ENCODE results near the gene C1QTNF8. TPM values are rescaled to one million over a fixed set of nuclear protein-coding genes. Genes with fewer than 3 reads are reported as not detected.

The C1QTNF8 gene
- total and polyA plus RNA-seq, 2 of the 8 experiments (the other 6 are each of a cell fraction or from before 2014, with no cell fraction given), result not detected

GRCh38 chr16:1126586-1126985 is 30.5 kb upstream of the C1QTNF8 start:
- Histone ChIP-seq H2BK12ac (ENCODE audit: low read depth, low read length) (no peak overlapping the region), H2AFZ (ENCODE audit: low read length) (no peak overlapping the region), H2BK5ac (ENCODE audit: low read depth, low read length) (no peak overlapping the region), H4K8ac (ENCODE audit: extremely low read depth, insufficient read depth, low read length) (peak overlapping the region; percentile 45; the same call in 1 of the 2 replicates), H3K79me2 (ENCODE audit: control insufficient read depth in 1 of 2, insufficient read depth in 2 of 2, low read length in 2 of 2) (no peaks in the 10 kb centered on the region), H2BK20ac (ENCODE audit: low read length) (no peak overlapping the region), H3K36me3 (ENCODE audit: control insufficient read depth in 2 of 4, insufficient read depth in 4 of 4, low read length in 3 of 4) (no peaks in the 10 kb centered on the region), H3K4me1 (replicated peaks in 1 of 4; ENCODE audit: control insufficient read depth in 3 of 4, insufficient read depth in 4 of 4, low read length in 3 of 4) (peaks cover 0 to 6% (median 0%) of the 10 kb centered on the region in 4 experiments; a peak in 2 of 7 replicates), H3K27me3 (replicated peaks in 1 of 4; ENCODE audit: control insufficient read depth in 3 of 4, extremely low read depth in 1 of 4, insufficient read depth in 3 of 4, low read length in 3 of 4) (no peaks in the 10 kb centered on the region), H3K4ac (replicated peaks; ENCODE audit: insufficient read length, low read depth, low read length) (no peak overlapping the region), H2BK120ac (replicated peaks; ENCODE audit: low read depth, low read length) (no peak overlapping the region), H3K79me1 (ENCODE audit: low read depth, low read length) (no peaks in the 10 kb centered on the region), H3K23ac (ENCODE audit: insufficient read length) (no peak overlapping the region), H3K18ac (ENCODE audit: extremely low read depth, low read length) (peak overlapping the region; percentile 48; the same call in 1 of the 2 replicates), H3K9ac (replicated peaks in 1 of 4; ENCODE audit: extremely low read depth in 1 of 4, low read depth in 3 of 4, low read length in 3 of 4) (no peak overlapping the region), H3K27ac (ENCODE audit: low read depth, low read length) (no peak overlapping the region), H3K56ac (replicated peaks; ENCODE audit: insufficient read length, low read depth, low read length) (no peak overlapping the region), H3K4me3 (ENCODE audit: extremely low read depth in 1 of 4, insufficient read depth in 2 of 4, low read depth in 3 of 4, low read length in 4 of 4) (no peak overlapping the region), H4K20me1 (replicated peaks in 1 of 2; ENCODE audit: control insufficient read depth in 1 of 2, insufficient read depth in 2 of 2, low read length in 2 of 2) (no peaks in the 10 kb centered on the region), H4K91ac (replicated peaks; ENCODE audit: insufficient read length, low read length) (no peak overlapping the region), H2BK15ac (ENCODE audit: low read length) (0 out of 2 replicates have a peak overlapping the region, but pooled peaks have one; percentile 46), H3K23me2 (ENCODE audit: low read depth, low read length) (no peaks in the 10 kb centered on the region), H3K9me3 (ENCODE audit: insufficient read depth in 2 of 2, low read depth in 1 of 2, low read length in 1 of 2) (no peaks in the 10 kb centered on the region), H3K4me2 (ENCODE audit: insufficient read depth in 1 of 2, low read depth in 2 of 2, low read length in 2 of 2) (no peak overlapping the region), H2AK5ac (ENCODE audit: low read depth, low read length) (no peak overlapping the region), H4K5ac (ENCODE audit: insufficient read length, low read depth, low read length) (no peak overlapping the region), H3K14ac (ENCODE audit: insufficient read length) (no peak overlapping the region)
- TF ChIP-seq, protein P1, sequence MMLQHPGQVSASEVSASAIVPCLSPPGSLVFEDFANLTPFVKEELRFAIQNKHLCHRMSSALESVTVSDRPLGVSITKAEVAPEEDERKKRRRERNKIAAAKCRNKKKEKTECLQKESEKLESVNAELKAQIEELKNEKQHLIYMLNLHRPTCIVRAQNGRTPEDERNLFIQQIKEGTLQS (IDR thresholded peaks at IDR 0.05; ENCODE audit: insufficient read depth, low read depth, low read length), result no peak
- no peak for TF ChIP-seq FOSL1 (IDR thresholded peaks at IDR 0.05; ENCODE audit: insufficient read depth, low read depth, low read length)
- no peak for TF ChIP-seq TAF7 (optimal IDR thresholded peaks at IDR 0.05; ENCODE audit: borderline replicate concordance, low read depth, low read length)
- no peak for TF ChIP-seq CEBPB (IDR thresholded peaks at IDR 0.05; ENCODE audit: low read depth, low read length)
- no peak for TF ChIP-seq CHD1 (IDR thresholded peaks at IDR 0.05; ENCODE audit: low read depth, low read length)
- TF ChIP-seq CTCF (IDR thresholded peaks at IDR 0.05; ENCODE audit: control extremely low read depth in 1 of 3, insufficient read depth in 1 of 3, low read depth in 1 of 3, low read length in 3 of 3), result no peak
- TF ChIP-seq NANOG (IDR thresholded peaks at IDR 0.05; ENCODE audit: insufficient read depth, low read depth, low read length, poor library complexity, severe bottlenecking), result no peak
- no peak for TF ChIP-seq BACH1 (IDR thresholded peaks at IDR 0.05; ENCODE audit: low read length)
- TF ChIP-seq KDM4A (IDR thresholded peaks at IDR 0.05; ENCODE audit: low read depth, low read length, severe bottlenecking), result no peak
- TF ChIP-seq, protein P2, sequence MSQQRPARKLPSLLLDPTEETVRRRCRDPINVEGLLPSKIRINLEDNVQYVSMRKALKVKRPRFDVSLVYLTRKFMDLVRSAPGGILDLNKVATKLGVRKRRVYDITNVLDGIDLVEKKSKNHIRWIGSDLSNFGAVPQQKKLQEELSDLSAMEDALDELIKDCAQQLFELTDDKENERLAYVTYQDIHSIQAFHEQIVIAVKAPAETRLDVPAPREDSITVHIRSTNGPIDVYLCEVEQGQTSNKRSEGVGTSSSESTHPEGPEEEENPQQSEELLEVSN (IDR thresholded peaks at IDR 0.05), result no peak
- POLR2A ChIA-PET (ENCODE audit: partially characterized antibody), result interaction anchor here (0.9 kb wide), 1 partner anchor 25 kb away, joined by 3 read pairs; no protein-coding TSS in a partner anchor
- FAIRE-seq, result no peak
- WGBS, 2 experiments (ENCODE audit: extremely low coverage in 1 of 2, insufficient coverage in 1 of 2, insufficient read length in 1 of 2, insufficient replicate concordance in 2 of 2, low coverage in 1 of 2, low lambda C conversion rate in 2 of 2, missing lambda C conversion rate in 1 of 2), result 79% methylated on average over 5 of the region's 10 CpGs; no CpG with 5 or more reads in 1 of the 2 experiments
- CTCF ChIA-PET (ENCODE audit: partially characterized antibody), result interaction anchor here (0.6 to 2.6 kb wide), 5 partner anchors 20 to 67 kb away, joined by 3 to 9 read pairs (median 3); no protein-coding TSS in a partner anchor
- DNase-seq (ENCODE audit: low read depth in 1 of 2, low spot score in 2 of 2), result no peak

Data from H1 (cell line).